Peyer's patch (tissue), 4 donors: ENCODE results near the gene MED13L. TPM values are rescaled to one million over a fixed set of nuclear protein-coding genes. Genes with fewer than 3 reads are reported as not detected.

Experiments used
- DNase-seq, 3 donors: peaks; one replicate each; pipeline ENCODE4 v3.0.0-alpha.2; 2017 to 2019
- H3K27ac ChIP-seq, 4 donors: fragments of 200-600 bp; sonication (generic); one replicate each; pipeline ENCODE4 v1.5.1; 2016 to 2019
- H3K27me3 ChIP-seq, 2 donors: fragments of 200-600 bp; sonication (generic); one replicate each; pipeline ENCODE4 v1.5.1; 2019
- H3K36me3 ChIP-seq, 3 donors: fragments of 200-600 bp; sonication (generic); one replicate each; pipeline ENCODE4 v1.5.1; 2016 to 2019
- H3K4me1 ChIP-seq, 4 donors: fragments of 200-600 bp; sonication (generic); one replicate each; pipeline ENCODE4 v1.5.1; 2016 to 2019
- H3K4me3 ChIP-seq, 4 donors: fragments of 200-600 bp; sonication (generic); 1 replicate in 3 of 4; 2 replicates in 1 of 4; pipeline ENCODE4 v1.5.1; 2016 to 2019; ENCODE audit warnings: mild to moderate bottlenecking in 1 of 4
- H3K9me3 ChIP-seq, 4 donors: fragments of 200-600 bp; sonication (generic); one replicate each; pipeline ENCODE4 v1.5.1; 2016 to 2019; ENCODE audit warnings: mild to moderate bottlenecking in 1 of 4
- POLR2A ChIP-seq, 2 donors: fragments of 450-650 bp; IDR thresholded peaks; one replicate each; pipeline ENCODE4 v1.5.1; 2017; ENCODE audit warnings: antibody characterized with exemption in 2 of 2, mild to moderate bottlenecking in 2 of 2, moderate library complexity in 2 of 2
- total RNA-seq, 4 donors: library from RNA; depleted of rRNA; stranded (reverse); fragments of >200 nt; gene quantifications; one replicate each; pipeline ENCODE4 v1.1.0, GENCODE V29; 2016
- TF ChIP-seq, protein P1 (sequence below), 6 experiments: fragments of 450-650 bp in 4 of 6; fragments of 200-600 bp in 2 of 6; sonication (generic) in 1 of 6; IDR thresholded peaks; one replicate each; pipeline ENCODE4 v1.5.1; 2017 to 2019; ENCODE audit warnings: antibody characterized with exemption in 6 of 6, mild to moderate bottlenecking in 3 of 6, moderate library complexity in 1 of 6

MED13L gene
- total RNA-seq, 4 donors from 2014 or later, result 127 to 181 (median 145) TPM

DNA sequence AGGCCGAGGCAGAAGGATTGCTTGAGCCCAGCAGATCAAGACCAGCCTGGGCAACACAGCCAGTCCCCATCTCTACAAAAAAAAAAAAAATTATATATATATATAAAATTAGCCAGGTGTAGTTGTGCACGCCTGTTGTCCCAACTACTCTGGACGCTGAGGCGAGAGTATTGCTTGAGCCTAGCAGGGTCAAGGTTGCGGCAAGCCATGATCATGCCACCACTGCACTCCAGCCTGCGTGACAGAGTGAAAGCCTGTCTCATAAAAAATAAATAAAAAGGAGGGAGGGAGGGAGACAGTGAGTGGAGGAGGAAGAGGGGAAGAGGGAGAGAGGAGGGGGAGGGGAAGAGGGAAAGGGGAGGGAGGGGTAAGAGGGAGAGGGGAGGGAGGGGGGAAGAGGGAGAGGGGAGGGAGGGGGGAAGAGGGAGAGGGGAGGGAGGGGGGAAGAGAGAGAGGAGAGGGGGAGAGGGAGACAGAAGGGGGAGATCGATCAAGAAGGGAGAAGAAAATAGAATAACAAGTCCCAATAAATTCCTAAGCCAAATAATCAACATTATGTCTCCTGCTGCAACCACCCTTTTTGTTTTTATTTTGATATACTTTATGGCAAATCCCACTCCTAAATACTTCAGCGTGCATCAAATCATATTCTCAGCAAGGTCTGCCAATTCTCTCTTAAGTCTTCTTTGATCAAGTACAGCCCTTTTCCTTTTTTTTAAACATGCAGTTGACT, 163.9 kb downstream of the MED13L start:
- H3K9me3 ChIP-seq, result no peaks in the 10 kb centered on the region
- no peaks in the 10 kb centered on the region for H3K36me3 ChIP-seq
- TF ChIP-seq, protein P1, sequence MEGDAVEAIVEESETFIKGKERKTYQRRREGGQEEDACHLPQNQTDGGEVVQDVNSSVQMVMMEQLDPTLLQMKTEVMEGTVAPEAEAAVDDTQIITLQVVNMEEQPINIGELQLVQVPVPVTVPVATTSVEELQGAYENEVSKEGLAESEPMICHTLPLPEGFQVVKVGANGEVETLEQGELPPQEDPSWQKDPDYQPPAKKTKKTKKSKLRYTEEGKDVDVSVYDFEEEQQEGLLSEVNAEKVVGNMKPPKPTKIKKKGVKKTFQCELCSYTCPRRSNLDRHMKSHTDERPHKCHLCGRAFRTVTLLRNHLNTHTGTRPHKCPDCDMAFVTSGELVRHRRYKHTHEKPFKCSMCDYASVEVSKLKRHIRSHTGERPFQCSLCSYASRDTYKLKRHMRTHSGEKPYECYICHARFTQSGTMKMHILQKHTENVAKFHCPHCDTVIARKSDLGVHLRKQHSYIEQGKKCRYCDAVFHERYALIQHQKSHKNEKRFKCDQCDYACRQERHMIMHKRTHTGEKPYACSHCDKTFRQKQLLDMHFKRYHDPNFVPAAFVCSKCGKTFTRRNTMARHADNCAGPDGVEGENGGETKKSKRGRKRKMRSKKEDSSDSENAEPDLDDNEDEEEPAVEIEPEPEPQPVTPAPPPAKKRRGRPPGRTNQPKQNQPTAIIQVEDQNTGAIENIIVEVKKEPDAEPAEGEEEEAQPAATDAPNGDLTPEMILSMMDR (IDR thresholded peaks at IDR 0.05), result no peak
- no peak for TF ChIP-seq POLR2A (IDR thresholded peaks at IDR 0.05)
- H3K27ac ChIP-seq, result no peak overlapping the region
- no peaks in the 10 kb centered on the region for H3K27me3 ChIP-seq
- H3K4me3 ChIP-seq, result no peak overlapping the region
- no peak for DNase-seq
- no peaks in the 10 kb centered on the region for H3K4me1 ChIP-seq

DNA sequence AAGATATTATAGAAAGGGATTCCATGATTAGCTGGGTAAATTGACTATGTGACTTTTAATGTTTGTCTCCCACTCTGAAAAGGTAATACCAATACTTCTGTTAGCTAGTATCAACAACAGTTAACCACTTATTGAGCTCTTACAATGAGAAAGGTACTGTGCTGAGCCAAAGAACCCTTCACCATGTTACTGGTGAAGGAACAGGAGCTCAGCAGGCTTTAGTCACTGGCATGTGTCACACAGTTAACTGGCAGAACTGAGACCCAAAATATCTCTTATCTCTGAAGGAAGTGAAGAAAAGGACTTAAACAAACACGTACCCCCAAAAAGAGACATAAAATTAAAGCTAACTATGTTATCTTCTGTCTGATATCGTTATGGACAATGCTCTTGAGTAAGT, 170.6 kb downstream of the MED13L start:
- no peak for TF ChIP-seq POLR2A (IDR thresholded peaks at IDR 0.05)
- TF ChIP-seq, protein P1 (IDR thresholded peaks at IDR 0.05), result no peak
- H3K4me3 ChIP-seq, result no peak overlapping the region
- no peak overlapping the region for H3K27ac ChIP-seq
- no peaks in the 10 kb centered on the region for H3K4me1 ChIP-seq
- no peaks in the 10 kb centered on the region for H3K9me3 ChIP-seq
- H3K36me3 ChIP-seq, result no peaks in the 10 kb centered on the region
- no peaks in the 10 kb centered on the region for H3K27me3 ChIP-seq
- DNase-seq, result no peak

DNA sequence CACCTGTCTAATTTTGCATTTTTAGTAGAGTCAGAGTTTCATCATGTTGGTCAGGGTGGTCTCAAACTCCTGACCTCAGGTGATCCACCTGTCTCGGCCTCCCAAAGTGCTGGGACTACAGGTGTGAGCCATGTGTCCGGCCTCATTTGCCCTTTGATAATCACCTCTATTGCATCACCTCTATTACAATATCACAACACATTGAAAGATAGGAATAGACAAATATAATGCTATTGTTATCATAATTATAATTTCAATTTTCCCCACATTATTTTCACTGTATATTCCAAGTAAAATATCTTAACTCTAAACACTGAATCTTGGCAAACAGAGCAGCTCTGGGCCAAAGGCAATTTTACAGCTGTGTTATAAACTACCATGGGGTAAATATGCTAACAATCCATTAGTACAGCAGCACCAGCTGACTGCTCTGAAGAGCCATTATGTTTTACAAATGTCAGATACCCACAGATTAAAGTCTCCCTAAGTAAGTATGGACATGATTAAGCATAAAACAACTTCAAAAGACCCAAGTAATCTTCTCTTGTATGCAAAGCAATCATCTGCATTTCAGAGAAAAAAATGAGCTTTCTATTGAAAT, 173.2 kb downstream of the MED13L start:
- Histone ChIP-seq H3K9me3 (no peaks in the 10 kb centered on the region), H3K36me3 (no peaks in the 10 kb centered on the region), H3K27me3 (no peaks in the 10 kb centered on the region), H3K4me3 (no peak overlapping the region), H3K27ac (no peak overlapping the region), H3K4me1 (no peaks in the 10 kb centered on the region)
- TF ChIP-seq POLR2A (IDR thresholded peaks at IDR 0.05), result no peak
- TF ChIP-seq, protein P1 (IDR thresholded peaks at IDR 0.05), result no peak
- DNase-seq, result no peak

GRCh38 chr12:116101991-116102390, 175.5 kb downstream of the MED13L start:
- H3K9me3 ChIP-seq, result no peaks in the 10 kb centered on the region
- no peak for TF ChIP-seq POLR2A (IDR thresholded peaks at IDR 0.05)
- TF ChIP-seq, protein P1 (IDR thresholded peaks at IDR 0.05), result no peak
- no peaks in the 10 kb centered on the region for H3K4me1 ChIP-seq
- no peaks in the 10 kb centered on the region for H3K27me3 ChIP-seq
- H3K4me3 ChIP-seq, result no peak overlapping the region
- no peak overlapping the region for H3K27ac ChIP-seq
- no peak for DNase-seq
- no peaks in the 10 kb centered on the region for H3K36me3 ChIP-seq

DNA sequence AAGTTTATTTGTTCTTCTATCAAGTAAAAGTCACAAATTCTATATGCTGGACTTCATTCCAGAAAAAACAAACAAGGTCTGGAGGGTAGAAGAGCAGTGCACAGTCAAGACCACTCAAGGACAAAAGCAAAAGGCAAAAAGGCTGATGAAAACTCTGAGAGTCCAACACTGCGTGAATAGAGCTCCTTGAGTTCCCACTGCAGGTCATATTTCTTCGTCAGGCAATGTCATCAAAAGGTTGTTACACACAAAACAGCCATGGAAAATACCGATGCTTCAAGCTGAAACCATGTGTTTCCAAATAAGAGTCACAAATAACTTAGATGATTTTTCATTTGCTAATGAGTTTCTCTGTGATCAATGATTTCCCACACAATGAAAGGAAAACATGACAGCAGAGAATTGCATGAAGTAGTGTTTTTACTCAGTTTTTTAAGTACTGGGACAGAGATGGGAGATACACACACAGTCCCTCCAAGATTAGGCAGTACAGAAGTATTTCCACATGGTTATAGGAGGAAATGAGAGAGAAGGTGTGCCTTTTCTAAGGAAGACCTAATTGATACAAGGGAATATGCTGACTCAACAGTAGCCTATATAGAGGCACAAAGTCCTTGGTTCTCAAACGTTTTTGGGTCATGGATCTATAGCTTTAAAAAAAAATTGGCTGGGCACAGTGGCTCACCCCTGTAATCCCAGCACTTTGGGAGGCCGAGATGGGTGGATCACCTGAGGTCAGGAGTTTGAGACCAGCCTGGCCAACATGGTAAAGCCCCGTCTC, 177.7 kb downstream of the MED13L start:
- Histone ChIP-seq H3K4me3 (no peak overlapping the region), H3K9me3 (no peaks in the 10 kb centered on the region), H3K27ac (no peak overlapping the region), H3K27me3 (no peaks in the 10 kb centered on the region), H3K36me3 (peaks cover 0 to 1% (median 0%) of the 10 kb centered on the region in 3 donors), H3K4me1 (no peaks in the 10 kb centered on the region)
- TF ChIP-seq, protein P1 (IDR thresholded peaks at IDR 0.05), result no peak
- no peak for TF ChIP-seq POLR2A (IDR thresholded peaks at IDR 0.05)
- DNase-seq, result no peak
